Liver (tissue), 9 donors: Measurements from ENCODE around the gene TYMP. TPM values are rescaled to one million over a fixed set of nuclear protein-coding genes. Genes with fewer than 3 reads are reported as not detected.
A peak's percentile ranks its signal among the peaks of the same experiment; 100 is the strongest.

Experiments used
- DNase-seq: peaks from one replicate; pipeline ENCODE4 v3.0.0-alpha.2; 2017; ENCODE audit warnings: low spot score
- H3K27ac ChIP-seq, 2 donors: one replicate each; pipeline ENCODE4 v1.7.0; 2013; ENCODE audit warnings: inconsistent platforms in 2 of 2, low read length in 2 of 2, control low read depth in 1 of 2, low read depth in 1 of 2, mild to moderate bottlenecking in 1 of 2
- H3K27me3 ChIP-seq, 4 donors: one replicate each; pipeline versions ENCODE4 v1.6.1 to v1.7.0; 2013; ENCODE audit warnings: low read length in 3 of 4, inconsistent platforms in 1 of 4, mild to moderate bottlenecking in 1 of 4, moderate library complexity in 1 of 4; ENCODE audit not compliant: control insufficient read depth in 4 of 4, insufficient read depth in 4 of 4
- H3K36me3 ChIP-seq, 4 donors: one replicate each; pipeline versions ENCODE4 v1.6.1 to v1.7.0; 2013; ENCODE audit warnings: low read length in 3 of 4, mild to moderate bottlenecking in 3 of 4, low read depth in 1 of 4, moderate library complexity in 1 of 4; ENCODE audit not compliant: control insufficient read depth in 4 of 4, insufficient read depth in 3 of 4
- H3K4me1 ChIP-seq, 4 donors: one replicate each; pipeline versions ENCODE4 v1.6.1 to v1.7.0; 2013; ENCODE audit warnings: low read length in 3 of 4, mild to moderate bottlenecking in 3 of 4, moderate library complexity in 1 of 4; ENCODE audit not compliant: control insufficient read depth in 4 of 4, insufficient read depth in 4 of 4
- H3K4me3 ChIP-seq, 3 donors: one replicate each; pipeline versions ENCODE4 v1.6.1 to v1.7.0; 2013; ENCODE audit warnings: low read length in 3 of 3, control low read depth in 1 of 3, low read depth in 1 of 3, mild to moderate bottlenecking in 1 of 3
- H3K9ac ChIP-seq, 2 donors: one replicate each; pipeline ENCODE4 v1.7.0; 2013; ENCODE audit warnings: low read length in 2 of 2, mild to moderate bottlenecking in 2 of 2, moderate library complexity in 2 of 2, control low read depth in 1 of 2, low read depth in 1 of 2
- H3K9me3 ChIP-seq, 4 donors: one replicate each; pipeline versions ENCODE4 v1.6.1 to v1.7.0; 2013; ENCODE audit warnings: low read length in 3 of 4; ENCODE audit not compliant: control insufficient read depth in 4 of 4
- ATF3 ChIP-seq: IDR thresholded peaks from 2 replicates; pipeline ENCODE4 v1.6.1; 2016; ENCODE audit warnings: antibody characterized with exemption
- EGR1 ChIP-seq, 2 donors: IDR thresholded peaks; 2 replicates each; pipeline ENCODE4 v1.6.1; 2016 to 2018; ENCODE audit warnings: antibody characterized with exemption in 2 of 2, low read depth in 2 of 2
- FOXA2 ChIP-seq: IDR thresholded peaks from 2 replicates; pipeline ENCODE4 v1.6.1; 2016; ENCODE audit warnings: antibody characterized with exemption
- HNF4A ChIP-seq, 2 donors: conservative IDR thresholded peaks; 2 replicates each; pipeline ENCODE4 v1.6.1; 2016; ENCODE audit warnings: antibody characterized with exemption in 2 of 2, mild to moderate bottlenecking in 2 of 2
- HNF4G ChIP-seq: IDR thresholded peaks from 2 replicates; pipeline ENCODE4 v1.6.1; 2016; ENCODE audit warnings: antibody characterized with exemption
- JUND ChIP-seq, 2 donors: IDR thresholded peaks; 2 replicates each; pipeline ENCODE4 v1.6.1; 2016; ENCODE audit warnings: antibody characterized with exemption in 2 of 2
- RAD21 ChIP-seq, 2 donors: IDR thresholded peaks; 2 replicates each; pipeline ENCODE4 v1.6.1; 2016; ENCODE audit warnings: antibody characterized with exemption in 2 of 2, mild to moderate bottlenecking in 2 of 2
- REST ChIP-seq: IDR thresholded peaks from 2 replicates; pipeline ENCODE4 v1.6.1; 2016; ENCODE audit warnings: antibody characterized with exemption, mild to moderate bottlenecking
- RXRA ChIP-seq, 2 donors: IDR thresholded peaks; 2 replicates each; pipeline ENCODE4 v1.6.1; 2017 to 2018; ENCODE audit warnings: antibody characterized with exemption in 2 of 2, mild to moderate bottlenecking in 1 of 2
- SP1 ChIP-seq: IDR thresholded peaks from 2 replicates; pipeline ENCODE4 v1.6.1; 2018; ENCODE audit warnings: antibody characterized with exemption, mild to moderate bottlenecking
- YY1 ChIP-seq: IDR thresholded peaks from 2 replicates; pipeline ENCODE4 v1.6.1; 2016; ENCODE audit warnings: antibody characterized with exemption, mild to moderate bottlenecking
- WGBS: extraction: QIAGEN DNeasy Blood & Tissue Kit; methylation state at CpG from one replicate; pipeline ENCODE4 v1.1.7; 2013; 5-methylcytosine and 5-hydroxymethylcytosine counted together
- polyA plus RNA-seq, 2 donors: library from polyadenylated mRNA; stranded (reverse) in 1 of 2; unstranded in 1 of 2; fragments of 200-250 nt in 1 of 2; fragments of >200 nt in 1 of 2; fragmentation: Nextera tagmentation in 1 of 2; extraction: Ambion mirVana in 1 of 2; gene quantifications; one replicate each; pipeline versions ENCODE4 v1.2.1 to v1.2.3, GENCODE V29; 2013 to 2015
- total RNA-seq, 2 donors: library from RNA; depleted of rRNA; stranded (reverse); fragments of >200 nt; gene quantifications; one replicate each; pipeline ENCODE4 v1.2.3, GENCODE V29; 2014
- TF ChIP-seq, protein P1 (sequence below): fragments of 150-350 bp; IDR thresholded peaks from 2 replicates; pipeline ENCODE4 v1.5.1; 2017; ENCODE audit warnings: improper control_type of control experiment, low read depth, low read length; ENCODE audit not compliant: missing input control
- donor health status: healthy.
- donor health status: healthy.
- donor health status: healthy.
- donor health status: healthy.
- donor health status: healthy.

TYMP gene
- total and polyA plus RNA-seq, 4 donors, result 34.0 to 109 (median 65.5) TPM

- TF ChIP-seq YY1 (peak; percentile 48), SP1 (peak; percentile 45), HNF4G (no peak), RXRA (IDR thresholded peaks at IDR 0.05) (peak in 1 of 2 donors; percentile 19), JUND (IDR thresholded peaks at IDR 0.05) (no peak), ATF3 (no peak), EGR1 (IDR thresholded peaks at IDR 0.05; ENCODE audit: low read depth in 2 of 2) (no peak), HNF4A (conservative IDR thresholded peaks at IDR 0.05) (peak; percentile 26), RAD21 (IDR thresholded peaks at IDR 0.05) (peak in 1 of 2 donors; percentile 67), FOXA2 (no peak)
- TF ChIP-seq, protein P1, sequence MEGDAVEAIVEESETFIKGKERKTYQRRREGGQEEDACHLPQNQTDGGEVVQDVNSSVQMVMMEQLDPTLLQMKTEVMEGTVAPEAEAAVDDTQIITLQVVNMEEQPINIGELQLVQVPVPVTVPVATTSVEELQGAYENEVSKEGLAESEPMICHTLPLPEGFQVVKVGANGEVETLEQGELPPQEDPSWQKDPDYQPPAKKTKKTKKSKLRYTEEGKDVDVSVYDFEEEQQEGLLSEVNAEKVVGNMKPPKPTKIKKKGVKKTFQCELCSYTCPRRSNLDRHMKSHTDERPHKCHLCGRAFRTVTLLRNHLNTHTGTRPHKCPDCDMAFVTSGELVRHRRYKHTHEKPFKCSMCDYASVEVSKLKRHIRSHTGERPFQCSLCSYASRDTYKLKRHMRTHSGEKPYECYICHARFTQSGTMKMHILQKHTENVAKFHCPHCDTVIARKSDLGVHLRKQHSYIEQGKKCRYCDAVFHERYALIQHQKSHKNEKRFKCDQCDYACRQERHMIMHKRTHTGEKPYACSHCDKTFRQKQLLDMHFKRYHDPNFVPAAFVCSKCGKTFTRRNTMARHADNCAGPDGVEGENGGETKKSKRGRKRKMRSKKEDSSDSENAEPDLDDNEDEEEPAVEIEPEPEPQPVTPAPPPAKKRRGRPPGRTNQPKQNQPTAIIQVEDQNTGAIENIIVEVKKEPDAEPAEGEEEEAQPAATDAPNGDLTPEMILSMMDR, result peak; percentile 47
- peak overlapping the region in 1 of 3 donors; percentile 21 for H3K4me3 ChIP-seq
- no peaks in the 10 kb centered on the region for H3K9me3 ChIP-seq
- H3K9ac ChIP-seq, result peak overlapping the region in 1 of 2 donors; percentile 66
- H3K27ac ChIP-seq, result peak overlapping the region; percentile 65 to 71
- H3K36me3 ChIP-seq, result no peaks in the 10 kb centered on the region
- H3K4me1 ChIP-seq, result peaks cover 0 to 18% (median 8%) of the 10 kb centered on the region in 4 donors
- 8% methylated on average over 52 of the region's 52 CpGs for WGBS
- H3K27me3 ChIP-seq, result no peaks in the 10 kb centered on the region
- peak; percentile 74 for DNase-seq
Observed at GRCh38 chr22:50544078-50544745, 14.4 kb upstream of the TYMP start.

- Histone ChIP-seq H3K4me1 (peaks cover 0 to 18% (median 5%) of the 10 kb centered on the region in 4 donors), H3K9me3 (no peaks in the 10 kb centered on the region), H3K27ac (peak overlapping the region; percentile 96 to 100), H3K9ac (no peak overlapping the region), H3K4me3 (no peak overlapping the region), H3K27me3 (no peaks in the 10 kb centered on the region), H3K36me3 (no peaks in the 10 kb centered on the region)
- TF ChIP-seq, protein P1, result peak; percentile 19
- TF ChIP-seq HNF4A (conservative IDR thresholded peaks at IDR 0.05), result no peak
- TF ChIP-seq REST, result no peak
- DNase-seq, result no peak
- WGBS, result 90% methylated on average over 19 of the region's 19 CpGs
Observed at GRCh38 chr22:50542416-50542927, 12.7 kb upstream of the TYMP start.
